HG03159 (cell line): ENCODE results near the gene LRRC56.

Experiments used
- ATAC-seq: cut with Tn5 transposase; IDR thresholded peaks from one replicate; pipeline ENCODE4 v1.9.1; 2021; ENCODE audit warnings: mild to moderate bottlenecking, moderate library complexity; ENCODE audit not compliant: unreplicated experiment

The LRRC56 gene, protein sequence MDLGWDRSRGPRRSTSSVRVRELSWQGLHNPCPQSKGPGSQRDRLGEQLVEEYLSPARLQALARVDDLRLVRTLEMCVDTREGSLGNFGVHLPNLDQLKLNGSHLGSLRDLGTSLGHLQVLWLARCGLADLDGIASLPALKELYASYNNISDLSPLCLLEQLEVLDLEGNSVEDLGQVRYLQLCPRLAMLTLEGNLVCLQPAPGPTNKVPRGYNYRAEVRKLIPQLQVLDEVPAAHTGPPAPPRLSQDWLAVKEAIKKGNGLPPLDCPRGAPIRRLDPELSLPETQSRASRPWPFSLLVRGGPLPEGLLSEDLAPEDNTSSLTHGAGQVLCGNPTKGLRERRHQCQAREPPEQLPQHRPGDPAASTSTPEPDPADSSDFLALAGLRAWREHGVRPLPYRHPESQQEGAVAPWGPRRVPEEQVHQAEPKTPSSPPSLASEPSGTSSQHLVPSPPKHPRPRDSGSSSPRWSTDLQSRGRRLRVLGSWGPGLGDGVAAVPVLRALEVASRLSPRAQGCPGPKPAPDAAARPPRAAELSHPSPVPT

GRCh38 chr11:536841-537621 is at the start of gene LRRC56:
TSS of gene LRRC56 (plus strand) at chr11:537527. CDS start at chr11:540685, 3,158 bp downstream.
- ATAC-seq, result peak; percentile 61

DNA sequence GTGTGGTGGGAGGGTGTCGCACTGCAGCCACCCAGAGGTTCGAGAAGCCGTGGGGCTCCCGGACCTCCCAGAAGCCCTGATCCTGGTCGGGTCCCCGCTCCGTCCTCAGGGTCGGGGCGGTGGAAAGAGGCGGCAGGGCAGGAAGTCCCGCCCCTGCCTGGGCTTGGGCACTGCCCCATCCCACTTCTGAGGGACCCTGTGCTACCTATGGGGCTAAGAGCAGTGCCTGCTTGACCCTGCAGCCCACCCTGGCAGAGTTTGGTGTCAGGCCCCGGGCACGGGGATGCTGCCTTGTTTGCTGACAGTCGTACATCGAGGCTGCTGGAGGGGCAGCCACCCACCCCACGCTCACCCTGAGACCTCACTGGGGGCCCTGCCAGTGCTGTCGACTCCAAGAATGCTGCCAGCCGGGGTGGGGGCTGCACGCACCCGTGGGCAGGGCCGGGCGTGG is 49.7 kb upstream of the LRRC56 start:
- ATAC-seq, result no peak

GRCh38 chr11:488062-488461 is 49.3 kb upstream of the LRRC56 start:
- ATAC-seq, result no peak

GRCh38 chr11:488579-488978 is 48.7 kb upstream of the LRRC56 start:
- no peak for ATAC-seq

DNA sequence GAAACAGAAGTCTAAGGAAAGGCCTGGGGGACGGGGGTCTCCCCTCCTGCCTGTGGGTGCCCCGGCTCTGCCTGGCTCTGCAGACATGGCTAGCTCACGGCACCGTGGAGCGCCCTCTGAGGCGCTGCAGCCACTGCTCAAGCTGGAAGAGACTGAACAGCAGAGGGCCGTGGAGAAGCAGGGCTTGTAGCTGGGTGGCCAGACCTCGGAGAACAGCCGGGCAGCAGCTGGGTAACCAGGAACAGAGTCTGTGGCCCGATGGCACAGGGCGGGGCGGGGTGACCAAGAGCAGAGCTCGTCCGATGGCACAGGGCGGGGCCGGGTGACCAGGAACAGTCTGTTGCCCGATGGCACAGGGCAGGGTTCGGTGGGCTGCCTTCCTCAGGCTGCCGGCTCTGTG is 48.3 kb upstream of the LRRC56 start:
- ATAC-seq, result no peak

GRCh38 chr11:489610-490185 is 47.6 kb upstream of the LRRC56 start:
- no peak for ATAC-seq

- no peak for ATAC-seq
These were observed 47.0 kb upstream of the LRRC56 start for GRCh38 chr11:490186-490929.

DNA sequence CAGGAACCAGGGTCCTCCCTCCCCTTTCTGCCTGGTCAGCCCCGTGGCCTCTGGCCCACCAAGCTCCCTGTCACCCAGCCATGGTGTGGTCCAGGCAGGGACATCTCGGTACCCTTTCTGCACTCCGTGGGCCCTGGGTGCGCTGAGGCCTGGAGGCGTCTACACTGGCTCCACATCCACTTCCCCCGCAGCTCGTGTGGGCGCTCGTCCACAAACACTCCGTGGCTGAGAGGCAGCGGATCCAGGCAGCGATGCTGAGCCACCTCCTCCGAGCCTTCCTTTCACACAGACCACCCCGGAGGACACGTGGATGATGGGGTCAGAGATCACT is 46.4 kb upstream of the LRRC56 start:
- no peak for ATAC-seq

- ATAC-seq, result no peak
These were observed 46.0 kb upstream of the LRRC56 start for GRCh38 chr11:491358-491757.

GRCh38 chr11:492427-493226 is 44.7 kb upstream of the LRRC56 start:
- no peak for ATAC-seq

- no peak for ATAC-seq
These were observed 42.4 kb upstream of the LRRC56 start for GRCh38 chr11:494761-495536.

GRCh38 chr11:495537-495931 is 41.8 kb upstream of the LRRC56 start:
- ATAC-seq, result no peak

- no peak for ATAC-seq
These were observed 40.3 kb upstream of the LRRC56 start for GRCh38 chr11:496834-497564.

DNA sequence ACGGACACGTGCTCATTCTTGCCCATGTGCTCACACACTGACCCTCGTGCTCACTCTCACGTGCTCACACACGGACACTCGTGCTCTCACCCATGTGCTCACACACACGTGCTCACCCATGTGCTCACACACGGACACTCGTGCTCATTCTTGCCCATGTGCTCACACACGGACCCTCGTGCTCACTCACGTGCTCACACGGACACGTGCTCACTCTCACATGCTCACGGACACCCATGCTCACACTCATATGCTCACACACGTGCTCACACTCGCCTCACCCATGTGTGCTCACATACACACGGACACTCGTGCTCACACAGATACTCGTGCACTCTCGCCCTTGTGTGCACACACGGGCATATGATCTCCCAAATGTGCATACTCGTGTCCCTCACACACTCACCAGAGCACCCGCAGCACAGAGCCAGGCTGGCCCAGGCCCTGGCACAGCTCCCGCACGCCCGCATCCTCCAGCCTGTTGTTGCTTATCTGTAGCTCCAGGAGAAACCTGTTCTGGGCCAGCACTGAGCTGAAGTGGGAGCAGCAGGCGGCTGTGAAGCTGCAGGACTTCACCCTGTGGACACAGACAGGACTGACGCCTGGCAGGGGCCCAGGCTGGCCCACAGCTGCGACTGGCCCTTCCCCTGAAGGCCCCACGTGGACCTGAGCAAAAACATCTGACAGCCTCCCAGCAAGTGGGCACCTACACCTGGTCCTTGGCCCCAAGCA is 39.6 kb upstream of the LRRC56 start:
- ATAC-seq, result no peak

DNA sequence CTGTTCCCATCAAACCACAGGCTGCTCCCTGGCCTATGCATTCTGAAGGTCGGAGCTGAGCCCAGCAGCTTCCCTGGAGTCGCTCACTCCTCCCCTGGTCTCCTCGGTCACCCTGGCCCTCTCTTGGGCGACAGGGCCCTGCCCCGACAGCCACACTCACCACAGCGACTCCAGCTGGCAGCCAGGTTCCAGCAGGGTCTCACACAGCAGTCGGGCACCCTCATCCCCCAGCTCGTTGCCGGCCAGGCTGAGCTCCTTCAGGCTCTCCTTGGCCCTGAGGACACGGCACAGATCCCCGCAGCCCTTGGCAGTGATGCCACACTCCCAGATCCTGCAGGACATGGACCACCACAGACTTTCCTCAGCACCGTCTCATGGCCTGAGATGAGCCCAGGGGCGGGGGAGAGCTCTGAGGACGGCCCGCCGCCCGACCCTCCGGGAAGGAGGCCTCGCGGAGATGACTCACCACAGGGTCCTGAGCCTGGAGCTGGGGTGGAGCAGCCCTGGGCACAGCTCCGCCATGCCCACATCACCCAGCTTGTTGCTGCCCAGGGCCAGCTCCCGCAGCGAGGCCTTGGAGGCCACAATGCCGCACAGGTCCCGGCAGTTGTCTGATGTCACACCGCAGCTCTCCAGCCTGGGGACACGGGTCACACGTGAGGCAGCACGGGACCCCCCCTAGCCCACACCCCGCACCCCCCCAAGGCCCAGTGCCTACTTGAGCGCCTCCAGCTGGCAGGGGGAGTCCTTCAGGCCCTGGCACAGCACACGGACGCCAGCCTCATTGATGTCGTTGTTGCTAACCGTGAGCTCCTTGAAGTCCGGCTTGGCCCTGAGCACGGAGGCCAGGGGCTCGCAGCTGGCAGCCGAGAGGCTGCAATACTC is 38.8 kb upstream of the LRRC56 start:
- ATAC-seq, result no peak

DNA sequence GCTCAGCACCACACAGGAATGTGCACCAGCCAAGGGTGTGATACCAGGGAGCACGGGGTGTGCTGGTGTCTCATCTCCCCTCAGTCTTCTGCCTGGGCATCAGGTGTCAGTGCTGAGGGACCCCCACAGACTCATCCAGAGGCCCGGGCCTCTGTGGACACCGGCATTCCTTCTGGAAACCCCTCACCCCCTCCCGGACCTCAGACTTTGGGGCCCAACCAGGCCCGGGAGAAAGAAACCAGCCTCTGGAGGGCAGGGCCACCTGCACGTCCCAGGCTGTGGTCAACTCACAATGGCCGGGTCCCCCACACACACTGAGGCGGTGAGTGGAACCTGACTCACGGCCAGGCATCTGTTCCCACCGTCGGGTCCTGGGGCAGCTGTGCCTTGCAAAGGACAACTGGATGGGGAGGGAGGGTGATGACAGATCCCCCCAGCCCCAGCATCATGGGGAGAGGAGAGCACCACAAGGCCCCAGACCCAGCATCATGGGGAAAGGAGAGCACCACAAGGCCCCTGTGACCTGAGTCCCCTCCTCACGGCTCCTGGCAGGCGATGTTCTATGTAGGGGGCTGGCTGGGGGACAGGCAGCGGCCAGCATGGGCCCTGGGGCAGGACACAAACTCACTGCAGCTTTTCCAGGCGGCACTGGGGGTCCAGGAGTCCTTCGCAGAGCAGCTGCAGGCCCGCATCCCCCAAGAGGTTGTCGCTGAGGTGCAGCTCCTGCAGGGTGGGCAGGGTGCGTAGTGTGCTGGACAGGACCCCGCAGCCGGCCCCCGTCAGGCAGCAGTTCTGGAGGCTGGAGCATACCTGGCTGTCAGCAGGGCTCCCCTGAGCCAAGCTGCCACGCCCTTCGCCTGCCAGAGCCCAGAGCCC is 37.9 kb upstream of the LRRC56 start:
- ATAC-seq, result no peak
